Neuronal stem cell (in vitro differentiated cells): ENCODE data around the gene KCNIP4.
A peak's percentile ranks its signal among the peaks of the same experiment; 100 is the strongest.

ENCODE experiments used
- DNase-seq: peaks from one replicate; pipeline ENCODE4 v3.0.0-alpha.2; 2013; ENCODE audit warnings: low spot score
- H2AFZ ChIP-seq: one replicate; pipeline ENCODE4 v1.6.1; 2013; ENCODE audit warnings: mild to moderate bottlenecking, low read length, inconsistent platforms
- H2AK5ac ChIP-seq: 2 replicates; pipeline ENCODE4 v1.6.1; 2013; ENCODE audit warnings: low read depth, mild to moderate bottlenecking, inconsistent platforms, low read length, moderate library complexity, mixed read lengths
- H2BK120ac ChIP-seq: 2 replicates; pipeline ENCODE4 v1.6.1; 2013; ENCODE audit warnings: low read depth, mild to moderate bottlenecking, inconsistent platforms, low read length, moderate library complexity, mixed read lengths
- H2BK12ac ChIP-seq: one replicate; pipeline ENCODE4 v1.6.1; 2013; ENCODE audit warnings: low read length, inconsistent platforms
- H2BK15ac ChIP-seq: 2 replicates; pipeline ENCODE4 v1.6.1; 2013; ENCODE audit warnings: mild to moderate bottlenecking, low read length, inconsistent platforms, mixed read lengths
- H2BK5ac ChIP-seq: one replicate; pipeline ENCODE4 v1.6.1; 2013; ENCODE audit warnings: inconsistent platforms, mild to moderate bottlenecking, low read length, moderate library complexity
- H3K14ac ChIP-seq: one replicate; pipeline ENCODE4 v1.6.1; 2013; ENCODE audit warnings: low read length, inconsistent platforms
- H3K18ac ChIP-seq: 2 replicates; pipeline ENCODE4 v1.6.1; 2013; ENCODE audit warnings: low read length, inconsistent platforms
- H3K23ac ChIP-seq: 2 replicates; pipeline ENCODE4 v1.6.1; 2013; ENCODE audit warnings: low read depth, mild to moderate bottlenecking, mixed read lengths, low read length, inconsistent platforms; ENCODE audit not compliant: poor library complexity
- H3K27ac ChIP-seq: replicated peaks from 3 replicates; pipeline ENCODE4 v1.5.1; 2013; ENCODE audit warnings: low read length, inconsistent platforms
- H3K27me3 ChIP-seq, 3 experiments: 2 replicates each; pipeline ENCODE4 v1.6.1; 2013; ENCODE audit warnings: low read length in 3 of 3, mild to moderate bottlenecking in 2 of 3, inconsistent platforms in 1 of 3, low read depth in 1 of 3, mixed read lengths in 1 of 3, moderate library complexity in 1 of 3; ENCODE audit not compliant: control insufficient read depth in 3 of 3, insufficient read depth in 3 of 3
- H3K36me3 ChIP-seq, 2 donors: replicated peaks in 1 of 2; 2 replicates each; pipeline ENCODE4 v1.6.1; 2013; ENCODE audit warnings: low read length in 2 of 2; ENCODE audit not compliant: control insufficient read depth in 2 of 2, insufficient read depth in 2 of 2
- H3K4ac ChIP-seq: 2 replicates; pipeline ENCODE4 v1.6.1; 2013; ENCODE audit warnings: inconsistent platforms, mild to moderate bottlenecking, low read length, moderate library complexity
- H3K4me1 ChIP-seq, 2 donors: 1 replicate in 1 of 2; 2 replicates in 1 of 2; pipeline ENCODE4 v1.6.1; 2013; ENCODE audit warnings: low read length in 2 of 2, low read depth in 1 of 2; ENCODE audit not compliant: control insufficient read depth in 2 of 2, insufficient read depth in 1 of 2
- H3K4me2 ChIP-seq: one replicate; pipeline ENCODE4 v1.6.1; 2013; ENCODE audit warnings: mild to moderate bottlenecking, low read length, inconsistent platforms; ENCODE audit not compliant: insufficient read depth, poor library complexity, severe bottlenecking
- H3K4me3 ChIP-seq, 2 donors: 2 replicates each; pipeline ENCODE4 v1.5.1; 2013; ENCODE audit warnings: low read length in 2 of 2, mild to moderate bottlenecking in 2 of 2, inconsistent platforms in 1 of 2, moderate library complexity in 1 of 2
- H3K79me1 ChIP-seq: one replicate; pipeline ENCODE4 v1.6.1; 2013; ENCODE audit warnings: low read depth, mild to moderate bottlenecking, inconsistent platforms, low read length, moderate library complexity
- H3K9ac ChIP-seq: one replicate; pipeline ENCODE4 v1.6.1; 2013; ENCODE audit warnings: mild to moderate bottlenecking, low read depth, low read length, inconsistent platforms; ENCODE audit not compliant: poor library complexity
- H3K9me3 ChIP-seq, 2 donors: replicated peaks in 1 of 2; 2 replicates each; pipeline versions ENCODE3 to v1.6.1; 2013; ENCODE audit warnings: low read length in 2 of 2, mild to moderate bottlenecking in 2 of 2, inconsistent platforms in 1 of 2, low read depth in 1 of 2, mixed read lengths in 1 of 2, moderate library complexity in 1 of 2; ENCODE audit not compliant: control insufficient read depth in 2 of 2, insufficient read depth in 1 of 2
- H4K8ac ChIP-seq: one replicate; pipeline ENCODE4 v1.6.1; 2013; ENCODE audit warnings: low read depth, mild to moderate bottlenecking, inconsistent platforms, low read length, moderate library complexity
- H4K91ac ChIP-seq: one replicate; pipeline ENCODE4 v1.6.1; 2013; ENCODE audit warnings: low read length, low read depth, mild to moderate bottlenecking, inconsistent platforms; ENCODE audit not compliant: poor library complexity
- WGBS, 2 donors: extraction: QIAGEN DNeasy Blood & Tissue Kit; methylation state at CpG; one replicate each; pipeline ENCODE4 v1.1.7; 2013; ENCODE audit warnings: missing lambda C conversion rate in 2 of 2, mixed read lengths in 1 of 2; ENCODE audit not compliant: insufficient read length in 2 of 2, insufficient replicate concordance in 1 of 2; ENCODE audit errors: extremely low coverage in 2 of 2; 5-methylcytosine and 5-hydroxymethylcytosine counted together

Gene KCNIP4

DNA sequence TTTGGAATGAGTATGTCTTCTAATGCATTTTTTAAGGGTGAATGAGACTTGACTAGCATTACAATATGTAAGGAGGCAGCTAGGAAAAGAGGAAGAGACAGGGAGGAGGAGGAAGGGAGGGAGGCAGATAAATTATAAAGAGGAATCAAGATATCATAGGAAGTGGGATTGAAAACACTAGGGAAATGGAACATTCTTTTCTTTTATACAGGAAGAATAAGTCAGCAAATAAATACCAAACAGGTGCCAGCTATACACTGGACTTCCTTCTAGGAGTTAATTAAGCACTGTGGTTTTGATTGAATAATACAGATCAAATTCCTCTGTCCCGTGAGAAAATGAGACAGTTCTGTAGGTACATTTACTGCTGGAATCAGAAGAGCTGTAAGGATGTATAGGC is 1169.7 kb downstream of the KCNIP4 start:
- H2BK5ac ChIP-seq: no peak overlapping the region
- no CpG with 5 or more reads among the region's 1 CpG for WGBS, 2 donors
- no peak overlapping the region for H3K27ac ChIP-seq
- no peak overlapping the region for H3K4me3 ChIP-seq
- no peak overlapping the region for H3K9ac ChIP-seq
- H3K9me3 ChIP-seq: no peaks in the 10 kb centered on the region
- no peaks in the 10 kb centered on the region for H3K36me3 ChIP-seq
- H2BK120ac ChIP-seq: no peak overlapping the region
- H2AFZ ChIP-seq: no peak overlapping the region
- no peak overlapping the region for H3K23ac ChIP-seq
- H3K4me2 ChIP-seq: no peak overlapping the region
- H4K8ac ChIP-seq: no peak overlapping the region
- H3K14ac ChIP-seq: no peak overlapping the region
- no peaks in the 10 kb centered on the region for H3K27me3 ChIP-seq
- no peak overlapping the region for H3K4ac ChIP-seq
- no peak overlapping the region for H3K18ac ChIP-seq
- no peaks in the 10 kb centered on the region for H3K4me1 ChIP-seq
- H3K79me1 ChIP-seq: no peaks in the 10 kb centered on the region
- H2BK15ac ChIP-seq: no peak overlapping the region
- no peak overlapping the region for H4K91ac ChIP-seq
- no peak overlapping the region for H2BK12ac ChIP-seq
- no peak overlapping the region for H2AK5ac ChIP-seq
- DNase-seq: no peak

DNA sequence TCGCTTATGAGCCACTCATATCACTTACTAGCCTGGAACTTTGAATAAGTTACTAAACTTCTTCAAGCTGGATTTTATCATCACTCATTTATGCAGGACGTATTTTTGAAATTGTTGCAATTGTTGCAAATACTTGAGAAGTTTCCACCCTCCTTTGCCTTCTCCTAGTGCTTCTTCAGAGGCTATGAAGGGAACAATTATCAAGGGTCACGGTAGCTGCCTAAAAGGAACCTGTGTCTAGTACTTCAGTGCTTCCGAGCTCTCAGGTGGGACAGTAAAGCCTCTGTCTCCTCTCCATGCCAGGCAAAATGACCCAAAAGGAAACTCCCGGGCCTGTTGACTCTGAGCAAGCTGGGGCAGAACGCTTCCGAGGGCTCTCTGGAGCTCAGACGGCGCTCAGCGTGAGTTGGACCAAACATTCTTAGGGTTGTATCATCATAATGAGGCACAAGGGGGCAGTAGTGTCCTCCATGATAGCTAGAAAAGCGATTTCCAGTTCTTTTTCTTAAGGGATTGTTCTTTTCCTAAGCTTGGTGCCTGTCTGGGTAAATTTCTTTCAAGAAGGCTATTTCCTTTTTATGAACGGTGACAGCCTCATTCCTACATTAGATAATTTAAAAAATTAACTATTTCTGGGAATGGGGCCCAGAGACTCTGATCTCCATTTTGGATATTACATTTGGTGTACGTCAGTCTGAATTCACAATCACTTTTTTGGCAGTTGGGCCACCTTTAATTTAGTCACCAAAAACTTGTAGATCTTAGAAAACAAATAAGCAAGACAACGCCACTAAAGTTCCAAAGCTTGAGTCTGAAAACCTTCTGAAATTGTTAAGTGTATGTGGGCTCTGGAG is 1175.2 kb downstream of the KCNIP4 start:
- Histone ChIP-seq H3K14ac (no peak overlapping the region), H2AFZ (peak overlapping the region; percentile 86), H3K27me3 (no peaks in the 10 kb centered on the region), H3K36me3 (no peaks in the 10 kb centered on the region), H3K18ac (no peak overlapping the region), H3K9ac (no peak overlapping the region), H4K91ac (no peak overlapping the region), H3K79me1 (no peaks in the 10 kb centered on the region), H3K4me2 (no peak overlapping the region), H2BK5ac (no peak overlapping the region), H4K8ac (no peak overlapping the region), H2BK15ac (no peak overlapping the region), H3K23ac (no peak overlapping the region), H3K4me1 (no peaks in the 10 kb centered on the region), H3K9me3 (no peaks in the 10 kb centered on the region), H3K4ac (no peak overlapping the region), H3K4me3 (no peak overlapping the region), H2AK5ac (no peak overlapping the region), H2BK120ac (no peak overlapping the region), H2BK12ac (no peak overlapping the region), H3K27ac (no peak overlapping the region)
- DNase-seq: peak; percentile 67
- WGBS, 2 donors: no CpG with 5 or more reads among the region's 14 CpGs

DNA sequence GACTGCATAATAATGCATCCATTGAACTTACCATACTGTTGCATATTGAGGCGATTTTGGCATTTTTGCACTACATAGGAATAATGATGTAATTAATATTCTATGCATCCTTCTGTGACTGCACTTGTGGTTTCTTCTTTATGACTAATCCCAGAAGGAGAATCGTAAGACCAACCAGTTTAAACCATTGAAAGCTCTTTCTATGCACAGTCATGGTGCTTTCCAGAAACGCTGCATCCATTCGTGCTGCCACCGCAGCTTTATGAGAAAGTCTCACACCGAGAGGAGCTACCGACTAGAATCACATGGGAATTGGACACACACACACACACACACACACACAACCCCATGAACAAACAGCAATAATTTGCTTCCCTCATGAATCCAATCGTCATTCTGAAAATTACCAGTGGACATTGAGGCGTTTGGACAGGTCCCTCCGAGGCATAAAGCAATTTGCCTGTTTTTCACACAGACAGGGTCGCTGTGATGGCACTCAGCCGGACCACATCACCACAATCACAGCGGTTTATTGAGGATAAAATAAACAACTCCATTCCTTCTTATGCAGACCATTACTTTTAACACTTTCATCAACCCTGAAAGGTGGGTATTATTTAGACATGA is 1184.1 kb downstream of the KCNIP4 start:
- no peaks in the 10 kb centered on the region for H3K79me1 ChIP-seq
- WGBS, 2 donors: no CpG with 5 or more reads among the region's 13 CpGs
- H2BK12ac ChIP-seq: no peak overlapping the region
- H2BK15ac ChIP-seq: no peak overlapping the region
- H3K4ac ChIP-seq: no peak overlapping the region
- no peak overlapping the region for H4K91ac ChIP-seq
- no peaks in the 10 kb centered on the region for H3K4me1 ChIP-seq
- H3K18ac ChIP-seq: no peak overlapping the region
- H2AFZ ChIP-seq: no peak overlapping the region
- DNase-seq: no peak
- no peak overlapping the region for H3K4me2 ChIP-seq
- H3K9me3 ChIP-seq: no peaks in the 10 kb centered on the region
- H3K14ac ChIP-seq: no peak overlapping the region
- H3K4me3 ChIP-seq: no peak overlapping the region
- H2BK5ac ChIP-seq: no peak overlapping the region
- no peak overlapping the region for H3K27ac ChIP-seq
- no peaks in the 10 kb centered on the region for H3K36me3 ChIP-seq
- H2AK5ac ChIP-seq: no peak overlapping the region
- H3K9ac ChIP-seq: no peak overlapping the region
- no peaks in the 10 kb centered on the region for H3K27me3 ChIP-seq
- H3K23ac ChIP-seq: no peak overlapping the region
- no peak overlapping the region for H2BK120ac ChIP-seq
- H4K8ac ChIP-seq: no peak overlapping the region

DNA sequence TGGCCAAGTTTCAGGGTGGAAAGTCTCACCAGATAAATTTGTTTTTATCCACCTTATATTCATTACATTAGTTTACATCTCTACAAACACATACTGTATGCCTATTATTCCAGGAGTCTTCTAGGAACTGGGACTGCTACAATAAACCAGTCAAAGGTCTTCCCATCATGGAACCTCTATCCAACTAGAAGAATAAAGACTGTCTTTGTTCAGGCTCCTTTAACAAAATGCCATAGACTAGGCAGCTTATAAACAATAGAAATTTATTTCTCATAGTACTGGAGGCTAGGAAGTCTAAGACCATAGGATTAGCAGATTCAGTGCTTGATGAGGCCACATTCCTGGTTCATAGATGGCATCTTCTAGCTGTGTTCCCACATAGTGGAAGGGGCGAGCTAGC is 1186.7 kb downstream of the KCNIP4 start:
- Histone ChIP-seq H3K14ac (no peak overlapping the region), H3K18ac (no peak overlapping the region), H3K4me3 (no peak overlapping the region), H2BK5ac (no peak overlapping the region), H3K79me1 (no peaks in the 10 kb centered on the region), H3K27ac (no peak overlapping the region), H4K8ac (no peak overlapping the region), H3K9me3 (no peaks in the 10 kb centered on the region), H2AFZ (no peak overlapping the region), H3K4me2 (no peak overlapping the region), H2BK12ac (no peak overlapping the region), H3K36me3 (no peaks in the 10 kb centered on the region), H2BK120ac (no peak overlapping the region), H3K23ac (no peak overlapping the region), H3K4me1 (no peaks in the 10 kb centered on the region), H3K4ac (no peak overlapping the region), H2BK15ac (no peak overlapping the region), H2AK5ac (no peak overlapping the region), H3K27me3 (no peaks in the 10 kb centered on the region), H3K9ac (no peak overlapping the region), H4K91ac (no peak overlapping the region)
- no peak for DNase-seq
- no CpG with 5 or more reads among the region's 1 CpG for WGBS, 2 donors
